Fibroblast of villous mesenchyme (primary cell): ENCODE measurements around the gene DENND5B. TPM values are rescaled to one million over a fixed set of nuclear protein-coding genes. Genes with fewer than 3 reads are reported as not detected.
"Not testable (repeated sequence)": the region's sequence is repeated elsewhere in the genome, so short reads cannot be mapped to it uniquely, and the experiment has no call there.

ENCODE experiments used
- DNase-seq: peaks from one replicate; pipeline ENCODE4 v3.0.0-alpha.2; 2010; ENCODE audit warnings: low read depth
- H3K4me3 ChIP-seq: 2 replicates; pipeline ENCODE4 v1.5.1; 2011; ENCODE audit warnings: low read depth, mild to moderate bottlenecking, low read length
- total RNA-seq: library from RNA; depleted of rRNA; stranded (reverse); fragments of >200 nt; gene quantifications from 2 replicates; pipeline ENCODE4 v1.2.3, GENCODE V29; 2012
- TF ChIP-seq, protein P1 (sequence below): IDR thresholded peaks from 2 replicates; pipeline ENCODE4 v1.5.1; 2012; ENCODE audit warnings: low read depth, mild to moderate bottlenecking, low read length; ENCODE audit not compliant: insufficient read depth

The DENND5B gene
- total RNA-seq, 1 donor: 11.7 TPM

DNA sequence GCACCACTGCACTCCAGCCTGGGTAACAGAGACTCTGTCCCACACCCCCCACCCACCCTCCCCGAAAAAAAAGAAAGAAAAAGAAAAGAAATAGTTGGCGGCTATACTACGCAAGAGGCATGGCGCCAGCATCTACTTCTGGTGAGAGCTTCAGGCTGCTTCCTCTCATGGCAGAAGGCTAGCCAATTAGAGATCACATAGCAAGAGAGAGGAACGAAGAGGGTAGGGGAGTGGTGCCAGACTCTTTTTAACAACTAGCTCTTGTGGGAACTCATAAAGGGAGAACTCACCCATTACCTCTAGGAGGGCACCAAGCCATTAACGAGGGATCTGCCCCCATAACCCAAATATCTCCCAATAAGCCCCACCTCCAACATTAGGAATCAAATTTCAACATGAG is 6.2 kb downstream of the DENND5B start:
- no peak overlapping the region for H3K4me3 ChIP-seq
- DNase-seq: no peak
- TF ChIP-seq, protein P1, sequence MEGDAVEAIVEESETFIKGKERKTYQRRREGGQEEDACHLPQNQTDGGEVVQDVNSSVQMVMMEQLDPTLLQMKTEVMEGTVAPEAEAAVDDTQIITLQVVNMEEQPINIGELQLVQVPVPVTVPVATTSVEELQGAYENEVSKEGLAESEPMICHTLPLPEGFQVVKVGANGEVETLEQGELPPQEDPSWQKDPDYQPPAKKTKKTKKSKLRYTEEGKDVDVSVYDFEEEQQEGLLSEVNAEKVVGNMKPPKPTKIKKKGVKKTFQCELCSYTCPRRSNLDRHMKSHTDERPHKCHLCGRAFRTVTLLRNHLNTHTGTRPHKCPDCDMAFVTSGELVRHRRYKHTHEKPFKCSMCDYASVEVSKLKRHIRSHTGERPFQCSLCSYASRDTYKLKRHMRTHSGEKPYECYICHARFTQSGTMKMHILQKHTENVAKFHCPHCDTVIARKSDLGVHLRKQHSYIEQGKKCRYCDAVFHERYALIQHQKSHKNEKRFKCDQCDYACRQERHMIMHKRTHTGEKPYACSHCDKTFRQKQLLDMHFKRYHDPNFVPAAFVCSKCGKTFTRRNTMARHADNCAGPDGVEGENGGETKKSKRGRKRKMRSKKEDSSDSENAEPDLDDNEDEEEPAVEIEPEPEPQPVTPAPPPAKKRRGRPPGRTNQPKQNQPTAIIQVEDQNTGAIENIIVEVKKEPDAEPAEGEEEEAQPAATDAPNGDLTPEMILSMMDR: no peak

DNA sequence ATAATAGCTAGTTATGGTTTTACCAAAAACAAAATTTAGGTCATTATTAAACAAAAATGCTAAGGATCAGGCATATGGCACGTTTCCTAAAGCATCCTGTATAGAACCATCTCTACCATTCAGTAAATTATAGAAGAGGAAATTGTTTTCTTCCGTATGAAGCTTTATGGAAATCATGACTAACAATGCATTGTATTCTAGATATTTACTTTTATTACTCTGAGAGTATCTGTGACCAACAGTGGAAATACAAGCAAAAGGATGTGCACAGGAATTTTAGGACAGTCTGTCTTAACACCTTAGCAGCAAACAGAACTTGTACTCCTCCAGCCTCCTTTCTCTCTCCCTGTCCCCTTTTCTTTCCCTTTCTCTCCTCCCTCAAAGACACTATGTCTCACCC is 7.1 kb downstream of the DENND5B start:
- TF ChIP-seq, protein P1: no peak
- no peak overlapping the region for H3K4me3 ChIP-seq
- DNase-seq: no peak

DNA sequence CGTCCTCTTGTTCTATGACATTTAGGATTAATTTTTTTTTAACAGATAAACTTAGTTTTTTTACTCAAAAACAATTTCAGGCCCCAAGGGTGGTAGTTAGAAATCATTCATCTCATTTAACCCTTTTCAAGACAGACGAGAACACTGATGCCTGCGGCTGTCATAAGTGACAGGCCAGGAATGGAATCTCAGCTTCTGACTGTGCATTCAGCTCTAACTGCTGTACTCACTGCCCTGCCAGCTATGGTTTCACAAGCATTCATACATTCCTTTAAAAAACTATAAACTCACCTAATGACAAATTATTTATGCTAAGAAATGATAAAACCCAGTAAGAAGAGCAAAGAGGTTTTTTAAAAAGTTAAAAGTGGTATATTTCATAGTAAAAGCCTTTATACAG is 8.8 kb downstream of the DENND5B start:
- no peak overlapping the region for H3K4me3 ChIP-seq
- no peak for DNase-seq
- TF ChIP-seq, protein P1: no peak

DNA sequence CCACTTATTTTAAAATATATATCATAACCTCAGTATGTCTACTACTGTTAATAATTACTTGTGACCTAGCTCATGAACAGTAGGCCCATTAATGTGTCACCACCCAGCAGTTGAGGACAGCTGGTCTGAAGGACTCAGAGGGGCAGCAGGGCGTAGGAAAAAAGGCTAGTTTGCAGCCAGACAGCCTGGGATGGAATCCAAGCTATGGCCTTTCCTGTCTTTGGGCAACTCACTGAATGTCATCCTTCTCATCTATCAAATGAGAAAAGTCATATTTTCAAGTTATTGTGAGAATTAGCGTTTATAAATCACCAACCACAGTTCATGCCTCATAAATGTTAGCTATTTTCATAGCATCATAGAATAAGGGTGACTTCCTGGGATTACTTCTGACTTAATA is 12.3 kb downstream of the DENND5B start:
- no peak for DNase-seq
- no peak overlapping the region for H3K4me3 ChIP-seq
- TF ChIP-seq, protein P1: no peak

DNA sequence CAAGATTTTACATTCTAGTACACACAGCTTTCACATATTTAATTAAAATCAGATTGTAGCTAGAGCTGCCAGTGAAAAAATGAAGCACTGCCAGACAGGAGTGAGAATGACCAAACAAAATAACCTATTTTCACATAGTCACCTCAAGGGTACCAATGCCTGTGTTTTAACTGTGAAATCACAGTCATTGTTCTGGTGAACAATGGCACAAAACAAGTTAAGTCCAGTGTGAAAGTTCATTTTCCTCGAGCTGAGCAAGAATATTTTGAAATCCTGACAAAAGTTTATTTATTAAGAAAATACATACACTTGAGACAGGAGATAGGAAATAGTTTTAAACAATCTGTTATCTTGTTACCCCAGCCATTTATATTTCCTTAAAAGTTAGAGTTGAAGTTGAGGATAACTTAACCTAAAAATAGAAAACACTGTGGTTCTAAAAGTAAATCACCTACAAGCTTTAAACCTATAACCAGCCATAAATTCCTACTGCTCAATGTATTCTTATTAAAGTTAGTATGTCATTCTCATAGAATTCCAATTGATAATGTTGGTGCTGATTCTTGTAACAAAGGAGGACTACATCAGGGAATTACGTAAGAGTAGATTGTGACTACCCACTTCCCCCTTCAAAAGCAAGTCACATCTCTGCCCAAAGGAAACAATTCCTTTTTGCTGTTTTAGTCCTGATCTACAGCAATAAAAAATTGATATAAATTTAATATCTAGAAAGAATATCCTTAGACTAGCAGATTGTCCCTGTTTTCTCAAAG is 15.9 kb downstream of the DENND5B start:
- H3K4me3 ChIP-seq: no peak overlapping the region
- TF ChIP-seq, protein P1: no peak
- peak; percentile 28 for DNase-seq

DNA sequence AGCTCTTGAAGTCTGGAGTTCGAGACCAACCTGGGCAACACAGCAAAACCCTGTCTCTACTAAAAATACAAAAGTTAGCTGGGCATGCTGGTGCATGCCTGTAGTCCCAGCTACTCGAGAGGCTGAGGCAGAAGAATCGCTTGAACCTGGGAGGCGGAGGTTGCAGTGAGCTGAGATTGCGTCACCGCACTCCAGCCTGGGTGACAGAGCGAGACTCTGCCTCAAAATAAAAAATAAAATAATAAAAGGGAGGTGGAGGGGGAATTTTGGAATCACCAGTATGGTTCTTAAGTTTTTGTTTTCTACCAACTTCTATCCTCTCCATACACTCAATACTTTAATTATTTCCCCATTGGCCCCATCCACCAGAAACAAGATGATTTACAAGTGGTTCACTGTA is 16.6 kb downstream of the DENND5B start:
- not testable (repeated sequence) for H3K4me3 ChIP-seq, DNase-seq

DNA sequence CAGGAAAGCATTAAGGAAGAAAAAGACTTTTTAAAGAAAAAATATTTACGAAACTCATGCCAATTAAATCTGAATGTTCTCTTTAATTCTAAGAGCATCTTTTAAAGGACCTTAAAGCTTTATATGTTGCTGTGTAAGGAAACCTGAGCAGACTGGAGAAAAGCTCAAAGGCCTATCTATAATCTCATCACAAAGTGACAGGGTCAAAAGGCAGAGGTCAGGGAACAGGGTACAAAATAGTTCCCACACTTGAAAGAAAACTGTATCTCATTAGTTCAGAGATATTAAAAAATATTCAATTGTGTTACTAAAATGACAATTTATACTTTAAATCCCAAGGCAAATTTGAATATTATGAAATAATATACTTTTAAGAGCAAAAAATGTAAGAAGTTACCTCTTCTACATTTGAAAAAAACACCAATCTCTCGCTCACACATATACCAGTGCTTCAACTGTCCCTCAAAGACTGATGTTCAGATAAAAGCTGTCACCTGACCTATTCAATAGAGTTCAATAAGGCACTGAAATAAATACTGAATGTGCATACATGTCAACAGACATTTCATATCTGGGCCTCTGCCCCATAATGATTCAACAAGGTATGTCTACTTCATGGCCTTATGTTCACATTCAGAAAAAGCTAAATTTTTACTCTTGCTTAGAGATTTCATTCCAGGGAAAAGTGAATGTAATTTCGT is 17.9 kb downstream of the DENND5B start:
- TF ChIP-seq, protein P1: no peak
- no peak for DNase-seq
- no peak overlapping the region for H3K4me3 ChIP-seq
